HFFc6 (cell line): ENCODE measurements around the gene PRKCSH. TPM values are rescaled to one million over a fixed set of nuclear protein-coding genes. Genes with fewer than 3 reads are reported as not detected.
"Not testable (repeated sequence)": the region's sequence is repeated elsewhere in the genome, so short reads cannot be mapped to it uniquely, and the experiment has no call there.

Experiments used
- DNase-seq: peaks from one replicate; pipeline ENCODE4 v3.0.0-alpha.2; 2018
- H3K27ac Mint-ChIP-seq: 2 replicates; pipeline ENCODE4 v1.8.0; 2020; ENCODE audit warnings: mild to moderate bottlenecking, mixed read lengths
- H3K27me3 Mint-ChIP-seq: 2 replicates; pipeline ENCODE4 v1.8.0; 2021; ENCODE audit warnings: mild to moderate bottlenecking, moderate library complexity, mixed read lengths; ENCODE audit not compliant: insufficient read depth
- H3K36me3 Mint-ChIP-seq: 2 replicates; pipeline ENCODE4 v1.8.0; 2021; ENCODE audit warnings: low read depth, mixed read lengths
- H3K4me1 Mint-ChIP-seq: 2 replicates; pipeline ENCODE4 v1.8.0; 2020; ENCODE audit warnings: low read depth, mixed read lengths
- H3K4me3 Mint-ChIP-seq: 2 replicates; pipeline ENCODE4 v1.8.0; 2020; ENCODE audit warnings: mild to moderate bottlenecking, moderate library complexity, mixed read lengths
- H3K9me3 Mint-ChIP-seq: 2 replicates; pipeline ENCODE4 v1.8.0; 2020; ENCODE audit warnings: mild to moderate bottlenecking, mixed read lengths
- CTCF ChIP-seq: fragments of 200-600 bp; sonication (generic); IDR thresholded peaks from 2 replicates; pipeline ENCODE4 v1.5.0; 2021; ENCODE audit warnings: antibody characterized with exemption, mild to moderate bottlenecking
- total RNA-seq, 6 experiments: library from RNA; stranded (reverse); fragmentation: NEBNext Ultra II Directional; extraction: Animal tissue kit (Norgen Biotek cat#: 25700); gene quantifications; 2 replicates in 1 of 6; 3 replicates in 5 of 6; pipeline ENCODE4 v1.2.3, GENCODE V29; 2021

The PRKCSH gene
- total RNA-seq, 6 experiments from 2014 or later = 367 to 460 (median 388) TPM

GRCh38 chr19:11422163-11423065 lies 13.0 kb upstream of the PRKCSH start:
- Mint-ChIP-seq H3K36me3 (no peaks in the 10 kb centered on the region), H3K27me3 (peaks cover 8% of the 10 kb centered on the region; the same call in 1 of the 2 replicates), H3K4me1 (peaks cover 10% of the 10 kb centered on the region), H3K9me3 (no peaks in the 10 kb centered on the region), H3K4me3 (peak overlapping the region; percentile 32; the same call in 1 of the 2 replicates), H3K27ac (no peak overlapping the region)
- peak; percentile 13 for DNase-seq
- no peak for TF ChIP-seq CTCF

GRCh38 chr19:11423164-11423790 lies 12.2 kb upstream of the PRKCSH start:
- DNase-seq = no peak
- Mint-ChIP-seq H3K9me3 (no peaks in the 10 kb centered on the region), H3K27ac (no peak overlapping the region), H3K27me3 (peaks cover 8% of the 10 kb centered on the region; the same call in 1 of the 2 replicates), H3K36me3 (no peaks in the 10 kb centered on the region), H3K4me3 (no peak overlapping the region; the same call in 1 of the 2 replicates), H3K4me1 (peaks cover 10% of the 10 kb centered on the region)
- no peak for TF ChIP-seq CTCF

GRCh38 chr19:11423791-11424181 lies 11.6 kb upstream of the PRKCSH start:
- no peak overlapping the region for H3K27ac Mint-ChIP-seq
- no peak overlapping the region for H3K4me3 Mint-ChIP-seq
- H3K36me3 Mint-ChIP-seq = no peaks in the 10 kb centered on the region
- H3K4me1 Mint-ChIP-seq = peaks cover 10% of the 10 kb centered on the region
- no peak for DNase-seq
- H3K9me3 Mint-ChIP-seq = no peaks in the 10 kb centered on the region
- TF ChIP-seq CTCF = no peak
- H3K27me3 Mint-ChIP-seq = peaks cover 8% of the 10 kb centered on the region; the same call in 1 of the 2 replicates

- Mint-ChIP-seq H3K4me1 (peaks cover 1% of the 10 kb centered on the region), H3K9me3 (no peaks in the 10 kb centered on the region), H3K4me3 (no peak overlapping the region), H3K36me3 (no peaks in the 10 kb centered on the region), H3K27ac (no peak overlapping the region), H3K27me3 (peaks cover 7% of the 10 kb centered on the region; the same call in 1 of the 2 replicates)
- no peak for DNase-seq
- no peak for TF ChIP-seq CTCF
These were observed 9.5 kb upstream of the PRKCSH start for GRCh38 chr19:11425719-11426457.

- no peak overlapping the region for H3K27ac Mint-ChIP-seq
- TF ChIP-seq CTCF = no peak
- no peak overlapping the region for H3K4me3 Mint-ChIP-seq
- H3K4me1 Mint-ChIP-seq = no peaks in the 10 kb centered on the region
- H3K9me3 Mint-ChIP-seq = no peaks in the 10 kb centered on the region
- no peaks in the 10 kb centered on the region for H3K36me3 Mint-ChIP-seq
- peaks cover 7% of the 10 kb centered on the region; the same call in 1 of the 2 replicates for H3K27me3 Mint-ChIP-seq
- DNase-seq = no peak
These were observed 8.8 kb upstream of the PRKCSH start for GRCh38 chr19:11426656-11427055.

- H3K4me3 Mint-ChIP-seq, H3K9me3 Mint-ChIP-seq, H3K27me3 Mint-ChIP-seq, H3K36me3 Mint-ChIP-seq, DNase-seq, H3K27ac Mint-ChIP-seq: not testable (repeated sequence)
- peaks cover 14% of the 10 kb centered on the region for H3K4me1 Mint-ChIP-seq
These were observed 1.9 kb upstream of the PRKCSH start for GRCh38 chr19:11433526-11433925.
